ENCODE results near the gene TIGIT. TPM values are rescaled to one million over a fixed set of nuclear protein-coding genes. Genes with fewer than 3 reads are reported as not detected.

Gene TIGIT
- total and polyA plus RNA-seq, 10 of the 15 experiments (the other 5 are each of a cell fraction or from before 2014, with no cell fraction given), result 0.08 to 4.7 (median 0.94) TPM

- peak; percentile 69 for TF ChIP-seq RUNX3 (IDR thresholded peaks at IDR 0.05; ENCODE audit: low read length)
- TF ChIP-seq ZNF24 (IDR thresholded peaks at IDR 0.05), result peak; percentile 85
- 0 out of 2 replicates have a peak, but pooled peaks have one; percentile 27 for TF ChIP-seq NFIC (IDR thresholded peaks at IDR 0.05; ENCODE audit: low read depth, low read length)
- no peak for TF ChIP-seq MYB (IDR thresholded peaks at IDR 0.05; ENCODE audit: borderline replicate concordance, low read depth, low read length)
- TF ChIP-seq NBN (IDR thresholded peaks at IDR 0.05), result no peak
- TF ChIP-seq ZBTB40 (IDR thresholded peaks at IDR 0.05; ENCODE audit: borderline replicate concordance), result no peak
- Histone ChIP-seq H3K4me3 (no peak overlapping the region), H3K27ac (ENCODE audit: control insufficient read depth, insufficient read depth) (peak overlapping the region; percentile 51), H3K27me3 (replicated peaks in 1 of 2; ENCODE audit: control insufficient read depth in 2 of 2, insufficient read depth in 2 of 2, low read length in 1 of 2) (no peaks in the 10 kb centered on the region), H3K4me2 (ENCODE audit: control insufficient read depth, insufficient read depth) (peak overlapping the region; percentile 14; the same call in 1 of the 2 replicates), H3K4me1 (ENCODE audit: control insufficient read depth, insufficient read depth, low read length) (peaks cover 17% of the 10 kb centered on the region; the same call in 1 of the 2 replicates), H3K36me3 (ENCODE audit: control insufficient read depth in 2 of 2, insufficient read depth in 2 of 2, low read length in 1 of 2) (no peaks in the 10 kb centered on the region), H3K9ac (ENCODE audit: control insufficient read depth, insufficient read depth, low read length) (no peak overlapping the region), H4K20me1 (ENCODE audit: control insufficient read depth, insufficient read depth) (no peaks in the 10 kb centered on the region), H2AFZ (ENCODE audit: control insufficient read depth, low read depth, low read length) (no peak overlapping the region), H3K9me3 (replicated peaks; ENCODE audit: control insufficient read depth, insufficient read depth, low read length) (peaks cover 7% of the 10 kb centered on the region; the same call in 2 of the 3 replicates), H3K79me2 (ENCODE audit: control insufficient read depth, insufficient read depth, low read length) (no peaks in the 10 kb centered on the region)
- 47% methylated on average over 5 of the region's 5 CpGs for WGBS (ENCODE audit: insufficient coverage, insufficient replicate concordance, low lambda C conversion rate, missing lambda C conversion rate)
- RAD21 ChIA-PET (ENCODE audit: unreplicated experiment), result no interaction called here
- SMC1A ChIA-PET (ENCODE audit: uncharacterized antibody, unreplicated experiment), result interaction anchor here (0.6 to 5.8 kb wide), 4 partner anchors 9 to 40 kb away, joined by 3 to 54 read pairs (median 22); partner anchors contain the start of gene TIGIT
- no peak for FAIRE-seq
- CTCF ChIA-PET, result interaction anchor here (0.7 to 1.5 kb wide), 2 partner anchors 8 to 9 kb away, joined by 3 to 4 read pairs; no protein-coding TSS in a partner anchor
- in situ Hi-C loops (cut with MboI) (no loop called here), intact Hi-C loops (cut with micrococcal nuclease; ENCODE audit: unreplicated experiment) (loop anchor here (2.0 kb wide), 1 partner anchor 42 kb away; no protein-coding TSS in a partner anchor)
- BruUV-seq (replicated peaks), result no TSS peak
- ATAC-seq, result peak; percentile 69
- POLR2A ChIA-PET, result no interaction called here
- DNase-seq (ENCODE audit: low read depth, low spot score), result no peak
Measured at GRCh38 chr3:114332342-114333179, 38.7 kb downstream of the TIGIT start.

Measured in GM12878 (cell line).